ENCODE measurements around the gene MORN2. TPM values are rescaled to one million over a fixed set of nuclear protein-coding genes. Genes with fewer than 3 reads are reported as not detected.
A peak's percentile ranks its signal among the peaks of the same experiment; 100 is the strongest.
"Not testable (repeated sequence)": the region's sequence is repeated elsewhere in the genome, so short reads cannot be mapped to it uniquely, and the experiment has no call there.

MORN2 gene
- polyA plus RNA-seq (2013, experiment 1 of 4), result 25.7 TPM
- polyA plus RNA-seq (2013, experiment 2 of 4), result 27.2 TPM
- 21.9 TPM for polyA plus RNA-seq (2013, experiment 3 of 4)
- polyA plus RNA-seq (2013, experiment 4 of 4), result 28.3 TPM

DNA sequence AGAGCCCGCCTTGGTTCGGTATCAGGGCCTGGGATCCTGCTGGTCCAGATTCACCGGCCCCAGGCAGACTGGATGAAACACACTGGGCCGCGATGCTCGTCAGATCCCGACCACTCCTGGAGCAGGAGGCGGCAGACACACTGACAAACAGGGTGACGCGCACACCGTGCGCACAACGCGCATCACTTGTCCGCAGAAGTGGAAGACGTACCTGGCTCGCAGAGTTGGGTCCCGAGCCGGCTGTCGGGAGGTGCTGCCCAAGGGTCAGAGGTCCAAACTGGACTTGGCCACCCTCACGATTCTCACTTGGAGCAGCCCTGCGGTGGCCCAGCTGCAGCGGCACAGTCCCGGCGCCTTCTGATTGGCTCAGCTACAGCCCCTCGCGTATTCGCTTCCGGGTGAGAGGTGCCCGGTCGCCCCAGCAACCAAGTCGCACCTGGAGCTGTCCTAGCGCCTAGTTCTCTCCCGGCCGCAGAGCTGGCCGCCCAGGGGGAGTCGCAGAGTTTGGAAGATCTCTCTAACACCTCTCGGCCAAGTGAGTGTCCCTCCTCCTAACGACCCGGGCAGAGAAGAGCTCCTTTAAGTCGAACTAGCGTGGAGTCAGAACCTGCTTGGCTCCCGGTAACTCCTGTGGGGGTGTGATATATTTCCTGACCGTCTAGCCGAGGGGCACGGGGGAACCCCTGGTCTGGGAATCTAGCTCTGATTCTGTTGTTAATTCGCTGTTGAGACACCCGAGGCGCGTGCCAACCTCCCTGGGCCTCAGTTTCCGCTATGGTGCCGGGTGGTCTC, at the start of gene MORN2, which contains the start of gene DHX57:
MORN2 (plus strand) TSS at position 401 of the 792 bp plus-strand sequence.
DHX57 (minus strand) TSS at position 359 of the 792 bp plus-strand sequence. CDS start 7,529 bp downstream, outside the sequence.
- peak within 1 kb of the TSS; percentile 16 for H3K27ac ChIP-seq (ENCODE audit: insufficient read depth, low read depth, low read length, poor library complexity, severe bottlenecking)
- no peaks in the 10 kb centered on the region for H3K36me3 ChIP-seq (ENCODE audit: control insufficient read depth, insufficient read depth, low read length)
- peaks cover 7% of the 10 kb centered on the region for H3K4me1 ChIP-seq (ENCODE audit: control insufficient read depth, insufficient read depth, low read length)
- WGBS, 2 experiments, result 1% methylated on average over 52 of the region's 52 CpGs
- H3K4me3 ChIP-seq (ENCODE audit: insufficient read depth, low read depth, low read length), result peak within 1 kb of the TSS; percentile 95
- no peaks in the 10 kb centered on the region for H3K9me3 ChIP-seq (ENCODE audit: control insufficient read depth, low read length)
- H3K27me3 ChIP-seq (ENCODE audit: control insufficient read depth, insufficient read depth, low read length, poor library complexity, severe bottlenecking), result no peaks in the 10 kb centered on the region

DNA sequence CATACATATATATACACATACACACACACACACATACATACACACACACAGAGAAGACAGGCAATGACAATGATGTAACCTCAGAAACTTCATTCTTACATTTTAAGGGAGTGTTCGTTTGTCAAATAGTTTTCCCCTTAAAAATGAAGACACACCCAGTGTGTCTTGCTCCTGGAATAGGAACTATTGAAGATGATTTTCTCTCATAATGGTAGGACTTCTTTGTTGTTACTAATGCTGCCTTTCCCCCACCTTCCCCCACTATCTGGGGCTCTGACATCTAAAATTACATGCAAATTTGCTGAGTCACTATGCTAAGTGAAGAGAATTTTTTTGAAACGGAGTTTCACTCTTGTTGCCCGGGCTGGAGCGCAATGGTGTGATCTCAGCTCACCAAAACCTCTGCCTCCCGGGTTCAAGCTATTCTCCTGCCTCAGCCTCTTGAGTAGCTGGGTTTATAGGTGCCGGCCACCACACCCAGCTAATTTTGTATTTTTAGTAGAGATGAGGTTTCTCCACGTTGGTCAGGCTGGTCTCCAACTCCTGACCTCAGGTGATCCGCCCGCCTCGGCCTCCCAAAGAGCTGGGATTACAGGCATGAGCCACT, 48.1 kb upstream of the MORN2 start:
- not testable (repeated sequence) for H3K27me3 ChIP-seq (ENCODE audit: control insufficient read depth, insufficient read depth, low read length, poor library complexity, severe bottlenecking); H3K9me3 ChIP-seq (ENCODE audit: control insufficient read depth, low read length); H3K4me1 ChIP-seq (ENCODE audit: control insufficient read depth, insufficient read depth, low read length); H3K4me3 ChIP-seq (ENCODE audit: insufficient read depth, low read depth, low read length); H3K27ac ChIP-seq (ENCODE audit: insufficient read depth, low read depth, low read length, poor library complexity, severe bottlenecking)
- 84 to 91% methylated on average over 10 of the region's 10 CpGs for WGBS, 2 experiments
- peaks cover 15% of the 10 kb centered on the region for H3K36me3 ChIP-seq (ENCODE audit: control insufficient read depth, insufficient read depth, low read length)

DNA sequence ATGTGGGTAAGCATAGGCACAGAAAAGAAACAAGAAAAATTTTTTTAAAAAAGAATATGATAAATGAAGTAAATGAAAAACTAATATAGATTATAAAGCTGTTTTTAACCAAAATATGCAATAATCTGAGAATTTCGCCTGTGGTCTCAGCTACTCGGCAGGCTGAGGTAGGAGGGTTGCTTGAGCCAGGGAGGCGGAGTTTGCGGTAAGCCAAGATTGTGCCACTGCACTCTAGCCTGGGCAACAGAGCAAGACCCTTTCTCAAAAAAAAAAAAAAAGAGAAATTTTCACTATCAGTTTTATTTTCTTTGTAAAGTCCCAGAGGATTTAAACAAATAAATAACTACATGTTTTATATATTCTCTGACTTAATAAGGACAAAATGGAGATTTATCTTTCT, 47.3 kb upstream of the MORN2 start:
- no peaks in the 10 kb centered on the region for H3K4me1 ChIP-seq (ENCODE audit: control insufficient read depth, insufficient read depth, low read length)
- H3K27ac ChIP-seq (ENCODE audit: insufficient read depth, low read depth, low read length, poor library complexity, severe bottlenecking), result no peak overlapping the region
- H3K9me3 ChIP-seq (ENCODE audit: control insufficient read depth, low read length), result no peaks in the 10 kb centered on the region
- H3K27me3 ChIP-seq (ENCODE audit: control insufficient read depth, insufficient read depth, low read length, poor library complexity, severe bottlenecking), result no peaks in the 10 kb centered on the region
- WGBS, 2 experiments, result 75 to 86% methylated on average over 4 of the region's 4 CpGs
- no peak overlapping the region for H3K4me3 ChIP-seq (ENCODE audit: insufficient read depth, low read depth, low read length)
- peaks cover 7% of the 10 kb centered on the region for H3K36me3 ChIP-seq (ENCODE audit: control insufficient read depth, insufficient read depth, low read length)

GRCh38 chr2:38829971-38830370, 45.8 kb upstream of the MORN2 start:
- no peaks in the 10 kb centered on the region for H3K36me3 ChIP-seq (ENCODE audit: control insufficient read depth, insufficient read depth, low read length)
- H3K27me3 ChIP-seq (ENCODE audit: control insufficient read depth, insufficient read depth, low read length, poor library complexity, severe bottlenecking), result no peaks in the 10 kb centered on the region
- WGBS, 2 experiments, result 100% methylated on average over 1 of the region's 1 CpG
- H3K4me1 ChIP-seq (ENCODE audit: control insufficient read depth, insufficient read depth, low read length), result no peaks in the 10 kb centered on the region
- H3K9me3 ChIP-seq (ENCODE audit: control insufficient read depth, low read length), result no peaks in the 10 kb centered on the region
- no peak overlapping the region for H3K27ac ChIP-seq (ENCODE audit: insufficient read depth, low read depth, low read length, poor library complexity, severe bottlenecking)
- H3K4me3 ChIP-seq (ENCODE audit: insufficient read depth, low read depth, low read length), result no peak overlapping the region

DNA sequence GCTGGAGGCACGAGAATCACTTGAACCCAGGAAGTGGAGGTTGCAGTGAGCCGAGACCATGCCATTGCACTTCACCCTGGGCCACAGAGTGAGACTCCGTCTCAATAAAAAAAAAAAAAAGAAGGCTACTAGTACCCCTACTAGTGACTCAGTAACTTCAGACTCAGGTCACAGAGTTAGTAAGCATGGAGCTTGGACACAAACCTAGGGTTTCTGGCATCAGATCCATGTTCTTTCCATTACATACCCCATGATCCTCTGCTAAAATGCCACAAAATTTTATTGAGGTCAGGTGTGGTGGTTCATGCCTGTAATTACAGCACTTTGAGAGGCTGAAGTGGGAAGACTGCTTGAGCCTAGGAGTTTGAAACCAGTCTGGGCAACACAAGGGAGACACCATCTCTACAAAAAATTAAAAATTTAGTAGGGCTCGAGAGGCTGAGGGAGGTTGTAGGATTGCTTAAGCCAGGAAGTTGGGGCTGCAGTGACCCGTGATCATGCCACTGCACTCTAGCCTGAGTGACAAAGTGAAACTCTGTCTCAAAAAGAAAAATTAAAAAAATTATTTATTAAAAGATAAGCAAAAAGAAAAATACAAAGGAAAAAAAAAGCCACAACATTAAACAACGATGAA, 45.1 kb upstream of the MORN2 start:
- Histone ChIP-seq H3K4me1 (ENCODE audit: control insufficient read depth, insufficient read depth, low read length) (no peaks in the 10 kb centered on the region), H3K27me3 (ENCODE audit: control insufficient read depth, insufficient read depth, low read length, poor library complexity, severe bottlenecking) (no peaks in the 10 kb centered on the region), H3K27ac (ENCODE audit: insufficient read depth, low read depth, low read length, poor library complexity, severe bottlenecking) (no peak overlapping the region), H3K9me3 (ENCODE audit: control insufficient read depth, low read length) (no peaks in the 10 kb centered on the region), H3K36me3 (ENCODE audit: control insufficient read depth, insufficient read depth, low read length) (no peaks in the 10 kb centered on the region), H3K4me3 (ENCODE audit: insufficient read depth, low read depth, low read length) (no peak overlapping the region)
- whole genome bisulfite sequencing, 2 experiments, result 89 to 97% methylated on average over 5 of the region's 6 CpGs

DNA sequence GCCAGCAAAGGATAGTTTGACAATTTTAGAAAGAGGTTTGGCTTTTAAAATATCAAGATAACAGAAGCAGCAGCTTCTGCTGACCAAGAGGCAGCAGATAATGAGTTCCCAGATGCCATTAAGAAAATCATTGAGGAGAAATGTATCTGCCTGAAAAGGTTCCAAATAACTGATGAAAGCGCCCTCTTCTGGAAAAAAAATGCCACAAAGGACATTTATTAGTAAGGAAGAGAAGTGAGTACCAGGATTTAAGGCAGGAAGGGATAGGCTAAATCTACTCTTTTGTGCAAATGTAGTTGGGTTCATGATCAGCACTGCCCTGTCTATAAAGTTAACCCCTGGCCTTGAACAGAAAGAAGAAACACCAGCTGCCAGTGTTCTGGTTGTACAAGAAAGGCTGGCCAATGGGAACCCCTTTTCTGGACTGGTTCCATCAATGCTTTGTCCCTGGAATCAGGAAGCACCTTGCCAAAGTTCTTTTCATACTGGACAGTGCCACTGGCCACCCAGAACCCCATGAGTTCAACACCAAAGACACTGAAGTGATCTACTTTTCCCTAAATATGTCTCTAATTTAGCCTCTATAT, 40.7 kb upstream of the MORN2 start:
- H3K27ac ChIP-seq (ENCODE audit: insufficient read depth, low read depth, low read length, poor library complexity, severe bottlenecking), result no peak overlapping the region
- H3K36me3 ChIP-seq (ENCODE audit: control insufficient read depth, insufficient read depth, low read length), result peaks cover 4% of the 10 kb centered on the region
- no peaks in the 10 kb centered on the region for H3K4me1 ChIP-seq (ENCODE audit: control insufficient read depth, insufficient read depth, low read length)
- 11 to 19% methylated on average over 1 of the region's 1 CpG for WGBS, 2 experiments
- H3K4me3 ChIP-seq (ENCODE audit: insufficient read depth, low read depth, low read length), result no peak overlapping the region
- H3K9me3 ChIP-seq (ENCODE audit: control insufficient read depth, low read length), result no peaks in the 10 kb centered on the region
- no peaks in the 10 kb centered on the region for H3K27me3 ChIP-seq (ENCODE audit: control insufficient read depth, insufficient read depth, low read length, poor library complexity, severe bottlenecking)

DNA sequence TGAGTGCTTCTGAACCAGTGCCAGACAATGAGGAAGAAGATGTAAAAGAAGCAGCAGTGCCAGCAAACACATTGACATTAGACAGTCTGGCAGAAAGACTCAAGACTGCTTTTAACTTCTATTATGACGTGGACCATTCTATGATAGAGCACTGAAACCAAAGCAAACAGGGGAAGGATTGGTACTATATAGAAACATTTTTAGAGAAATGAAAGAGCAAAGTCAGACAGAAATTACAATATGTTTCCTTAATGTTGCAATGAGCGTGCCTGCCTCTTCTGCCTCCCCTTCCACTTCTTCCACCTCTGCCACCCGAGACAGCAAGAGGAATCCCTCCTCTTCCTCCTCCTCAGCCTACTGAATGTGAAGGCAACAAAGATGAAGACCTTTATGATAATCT, 39.8 kb upstream of the MORN2 start:
- Histone ChIP-seq H3K4me1 (ENCODE audit: control insufficient read depth, insufficient read depth, low read length) (no peaks in the 10 kb centered on the region), H3K9me3 (ENCODE audit: control insufficient read depth, low read length) (no peaks in the 10 kb centered on the region), H3K36me3 (ENCODE audit: control insufficient read depth, insufficient read depth, low read length) (peaks cover 4% of the 10 kb centered on the region), H3K27ac (ENCODE audit: insufficient read depth, low read depth, low read length, poor library complexity, severe bottlenecking) (no peak overlapping the region), H3K4me3 (ENCODE audit: insufficient read depth, low read depth, low read length) (no peak overlapping the region), H3K27me3 (ENCODE audit: control insufficient read depth, insufficient read depth, low read length, poor library complexity, severe bottlenecking) (no peaks in the 10 kb centered on the region)
- 90 to 94% methylated on average over 3 of the region's 3 CpGs for WGBS, 2 experiments

- H3K4me1 ChIP-seq (ENCODE audit: control insufficient read depth, insufficient read depth, low read length), result no peaks in the 10 kb centered on the region
- peaks cover 4% of the 10 kb centered on the region for H3K36me3 ChIP-seq (ENCODE audit: control insufficient read depth, insufficient read depth, low read length)
- no peaks in the 10 kb centered on the region for H3K27me3 ChIP-seq (ENCODE audit: control insufficient read depth, insufficient read depth, low read length, poor library complexity, severe bottlenecking)
- 84 to 94% methylated on average over 2 of the region's 2 CpGs for WGBS, 2 experiments
- H3K4me3 ChIP-seq (ENCODE audit: insufficient read depth, low read depth, low read length), result no peak overlapping the region
- H3K27ac ChIP-seq (ENCODE audit: insufficient read depth, low read depth, low read length, poor library complexity, severe bottlenecking), result no peak overlapping the region
- no peaks in the 10 kb centered on the region for H3K9me3 ChIP-seq (ENCODE audit: control insufficient read depth, low read length)
Measured at GRCh38 chr2:38836791-38837190, 39.0 kb upstream of the MORN2 start.

DNA sequence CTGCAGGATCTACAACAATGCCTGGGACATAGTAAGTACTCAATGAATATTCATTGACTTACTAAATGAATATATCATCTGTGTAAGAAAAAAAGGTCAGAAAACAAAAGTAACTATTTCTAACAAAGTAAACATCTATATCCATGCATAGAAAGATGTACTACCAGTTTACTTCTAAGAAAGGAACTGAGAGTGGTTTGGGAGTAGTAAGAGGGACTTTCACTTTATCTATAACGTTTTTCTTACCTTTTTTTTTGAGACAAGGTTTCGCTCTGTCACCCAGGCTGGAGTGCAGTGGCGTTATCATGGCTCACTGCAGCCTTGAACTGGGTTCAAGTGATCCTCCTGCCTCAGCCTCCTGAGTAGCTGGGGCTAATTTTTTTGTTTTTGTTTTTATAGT, 25.7 kb upstream of the MORN2 start:
- H3K4me1 ChIP-seq (ENCODE audit: control insufficient read depth, insufficient read depth, low read length), result no peaks in the 10 kb centered on the region
- 95 to 98% methylated on average over 3 of the region's 3 CpGs for WGBS, 2 experiments
- H3K4me3 ChIP-seq (ENCODE audit: insufficient read depth, low read depth, low read length), result no peak overlapping the region
- no peaks in the 10 kb centered on the region for H3K9me3 ChIP-seq (ENCODE audit: control insufficient read depth, low read length)
- H3K27ac ChIP-seq (ENCODE audit: insufficient read depth, low read depth, low read length, poor library complexity, severe bottlenecking), result no peak overlapping the region
- H3K27me3 ChIP-seq (ENCODE audit: control insufficient read depth, insufficient read depth, low read length, poor library complexity, severe bottlenecking), result no peaks in the 10 kb centered on the region
- peaks cover 24% of the 10 kb centered on the region for H3K36me3 ChIP-seq (ENCODE audit: control insufficient read depth, insufficient read depth, low read length)

GRCh38 chr2:38856165-38856564, 19.6 kb upstream of the MORN2 start:
- Histone ChIP-seq H3K9me3 (ENCODE audit: control insufficient read depth, low read length) (no peaks in the 10 kb centered on the region), H3K4me3 (ENCODE audit: insufficient read depth, low read depth, low read length) (no peak overlapping the region), H3K27ac (ENCODE audit: insufficient read depth, low read depth, low read length, poor library complexity, severe bottlenecking) (no peak overlapping the region), H3K4me1 (ENCODE audit: control insufficient read depth, insufficient read depth, low read length) (no peaks in the 10 kb centered on the region), H3K36me3 (ENCODE audit: control insufficient read depth, insufficient read depth, low read length) (peaks cover 45% of the 10 kb centered on the region), H3K27me3 (ENCODE audit: control insufficient read depth, insufficient read depth, low read length, poor library complexity, severe bottlenecking) (no peaks in the 10 kb centered on the region)
- WGBS, 2 experiments, result 90 to 100% methylated on average over 1 of the region's 1 CpG
